Femur (tissue), 1 donor: ENCODE measurements around the gene ARID5A.
A peak's percentile ranks its signal among the peaks of the same experiment; 100 is the strongest.
"Not testable (repeated sequence)": the region's sequence is repeated elsewhere in the genome, so short reads cannot be mapped to it uniquely, and the experiment has no call there.

Experiments used
- DNase-seq: peaks from one replicate; pipeline ENCODE4 v3.0.0-alpha.2; 2017

The ARID5A gene

GRCh38 chr2:96541398-96542152 is 5.0 kb downstream of the ARID5A start:
- DNase-seq: no peak

DNA sequence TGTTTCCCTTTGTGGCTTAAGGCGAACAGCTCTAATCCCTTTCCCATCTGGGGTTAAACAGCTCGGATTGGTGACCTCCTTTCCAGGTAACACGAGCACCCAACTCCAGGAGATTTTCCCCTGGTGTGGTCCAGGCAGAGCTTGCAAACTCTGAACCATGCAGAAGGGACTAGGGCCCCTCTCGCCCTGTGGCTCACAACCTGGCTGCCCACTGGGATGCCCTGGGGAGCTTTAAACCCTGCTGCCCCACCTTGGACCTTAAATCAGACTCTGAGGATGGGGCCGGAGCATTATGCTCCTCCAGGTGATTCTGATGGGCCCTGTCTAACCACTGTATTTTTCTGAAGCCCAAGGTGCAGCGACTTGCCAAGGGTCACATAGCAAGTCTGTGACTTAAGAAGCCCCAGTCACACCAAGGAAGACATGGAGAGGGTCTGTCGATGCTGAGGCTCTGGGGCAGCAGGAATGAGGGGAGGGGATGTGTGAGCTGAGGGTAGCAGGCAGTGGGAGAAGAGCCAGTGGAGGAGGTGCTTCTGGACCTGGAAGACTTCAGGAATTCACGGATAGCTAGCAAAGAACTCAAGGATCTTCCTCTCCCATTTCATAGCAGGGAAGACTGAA is 5.9 kb downstream of the ARID5A start:
- no peak for DNase-seq

- peak; percentile 15 for DNase-seq
Measured at GRCh38 chr2:96546321-96546720, 9.8 kb downstream of the ARID5A start.

DNA sequence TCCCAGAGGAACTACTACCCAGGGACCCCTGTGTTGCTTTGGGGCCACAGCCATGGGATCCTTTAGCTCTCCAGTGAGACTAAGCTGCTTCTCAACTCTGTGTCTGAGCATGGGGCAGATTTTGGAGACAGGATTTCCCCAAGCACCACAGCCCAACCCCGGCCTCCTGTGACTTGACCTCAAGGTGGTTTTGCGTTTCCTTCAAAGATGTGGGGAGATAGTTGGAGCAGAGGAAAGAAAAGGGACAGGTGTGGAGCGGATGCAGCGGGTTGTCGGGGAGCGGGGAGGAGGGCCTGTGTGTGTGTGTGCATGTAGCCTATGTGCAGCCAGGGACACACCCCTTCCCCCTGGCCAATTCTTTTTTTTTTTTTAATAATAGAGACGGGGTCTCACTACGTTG is 10.2 kb downstream of the ARID5A start:
- peak; percentile 6 for DNase-seq

DNA sequence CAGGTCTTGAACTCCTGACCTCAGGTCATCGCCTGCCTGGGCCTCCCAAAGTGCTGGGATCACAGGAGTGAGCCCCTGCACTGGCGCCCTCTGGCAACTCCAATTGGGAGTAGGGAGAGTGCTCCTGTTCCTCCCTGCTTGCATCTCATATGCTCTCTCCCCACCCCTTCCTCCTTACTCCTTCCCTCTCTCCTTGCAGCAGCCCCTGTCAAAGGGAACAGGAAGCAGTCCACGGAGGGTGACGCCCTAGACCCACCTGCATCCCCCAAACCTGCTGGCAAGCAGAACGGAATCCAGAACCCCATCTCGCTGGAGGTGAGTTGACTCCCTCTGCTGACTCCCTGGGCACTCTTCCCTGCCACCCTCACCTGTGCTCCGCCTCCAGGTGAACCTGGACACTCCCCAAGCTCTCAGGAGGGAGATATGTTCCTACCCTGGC is 10.7 kb downstream of the ARID5A start:
- DNase-seq: peak; percentile 21

GRCh38 chr2:96547731-96548171 is 11.2 kb downstream of the ARID5A start:
- DNase-seq: peak; percentile 75

GRCh38 chr2:96548558-96549465 is 12.3 kb downstream of the ARID5A start:
- no peak for DNase-seq

- no peak for DNase-seq
Measured at GRCh38 chr2:96549466-96549785, 12.9 kb downstream of the ARID5A start.

DNA sequence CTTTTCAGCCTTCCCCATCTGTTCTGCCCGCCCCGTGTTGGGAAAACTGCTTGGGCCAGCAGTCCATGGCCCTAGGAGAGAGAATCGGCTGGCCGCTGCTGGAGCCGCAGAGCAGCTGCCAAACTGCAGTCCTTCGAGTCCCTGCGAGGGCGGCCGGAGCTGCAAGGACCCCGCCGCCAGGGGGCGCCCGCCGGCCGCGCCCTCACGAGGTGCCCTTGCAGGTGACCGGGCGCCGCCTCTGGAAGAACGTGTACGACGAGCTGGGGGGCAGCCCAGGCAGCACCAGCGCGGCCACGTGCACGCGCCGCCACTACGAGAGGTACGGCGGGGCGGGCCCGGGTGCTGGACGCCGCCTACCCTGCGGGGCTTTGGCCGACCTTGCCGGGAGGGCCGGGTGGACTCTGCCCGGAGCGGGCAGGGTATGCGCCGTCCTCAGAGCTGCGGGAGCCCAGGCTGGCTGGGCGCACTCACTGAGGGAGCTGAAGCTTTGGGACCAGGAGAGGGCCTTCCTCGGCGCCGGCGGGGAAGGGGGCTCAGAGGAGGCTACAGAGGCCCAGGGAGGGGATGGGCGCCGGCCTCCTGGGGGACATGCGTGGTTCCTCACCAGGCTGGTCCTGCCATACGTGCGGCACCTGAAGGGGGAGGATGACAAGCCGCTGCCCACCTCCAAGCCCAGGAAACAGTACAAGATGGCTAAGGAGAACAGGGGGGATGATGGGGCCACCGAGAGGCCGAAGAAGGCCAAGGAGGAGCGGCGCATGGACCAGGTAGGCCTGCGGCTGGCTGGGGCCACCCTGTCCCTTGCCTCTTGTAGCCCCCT is 13.6 kb downstream of the ARID5A start:
- no peak for DNase-seq

DNA sequence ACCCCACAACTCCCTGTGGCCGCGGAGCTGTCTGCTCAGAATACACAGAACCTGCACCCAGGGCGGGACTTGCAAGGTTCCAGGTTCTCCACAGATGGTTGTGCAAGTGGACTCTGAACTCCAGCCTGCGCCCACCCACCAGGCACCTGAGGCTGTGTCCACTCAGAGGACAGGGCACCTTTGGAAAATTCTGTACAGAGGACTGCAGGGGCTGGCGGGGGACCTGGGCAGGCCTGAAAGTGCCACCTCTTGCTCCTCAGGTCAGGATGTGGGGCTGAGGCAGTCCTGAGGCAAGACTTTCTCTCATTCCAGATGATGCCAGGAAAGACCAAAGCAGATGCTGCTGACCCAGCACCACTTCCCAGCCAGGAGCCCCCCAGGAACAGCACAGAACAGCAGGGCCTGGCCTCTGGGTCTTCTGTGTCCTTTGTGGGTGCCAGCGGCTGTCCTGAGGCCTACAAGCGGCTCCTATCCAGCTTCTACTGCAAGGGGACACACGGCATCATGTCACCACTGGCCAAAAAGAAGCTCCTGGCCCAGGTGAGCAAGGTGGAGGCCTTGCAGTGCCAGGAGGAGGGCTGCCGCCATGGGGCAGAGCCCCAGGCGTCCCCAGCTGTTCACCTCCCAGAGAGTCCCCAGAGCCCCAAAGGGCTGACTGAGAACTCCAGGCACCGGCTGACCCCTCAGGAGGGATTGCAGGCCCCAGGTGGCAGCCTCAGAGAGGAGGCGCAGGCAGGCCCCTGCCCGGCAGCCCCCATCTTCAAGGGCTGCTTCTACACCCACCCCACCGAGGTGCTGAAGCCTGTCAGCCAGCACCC is 14.4 kb downstream of the ARID5A start:
- DNase-seq: no peak

DNA sequence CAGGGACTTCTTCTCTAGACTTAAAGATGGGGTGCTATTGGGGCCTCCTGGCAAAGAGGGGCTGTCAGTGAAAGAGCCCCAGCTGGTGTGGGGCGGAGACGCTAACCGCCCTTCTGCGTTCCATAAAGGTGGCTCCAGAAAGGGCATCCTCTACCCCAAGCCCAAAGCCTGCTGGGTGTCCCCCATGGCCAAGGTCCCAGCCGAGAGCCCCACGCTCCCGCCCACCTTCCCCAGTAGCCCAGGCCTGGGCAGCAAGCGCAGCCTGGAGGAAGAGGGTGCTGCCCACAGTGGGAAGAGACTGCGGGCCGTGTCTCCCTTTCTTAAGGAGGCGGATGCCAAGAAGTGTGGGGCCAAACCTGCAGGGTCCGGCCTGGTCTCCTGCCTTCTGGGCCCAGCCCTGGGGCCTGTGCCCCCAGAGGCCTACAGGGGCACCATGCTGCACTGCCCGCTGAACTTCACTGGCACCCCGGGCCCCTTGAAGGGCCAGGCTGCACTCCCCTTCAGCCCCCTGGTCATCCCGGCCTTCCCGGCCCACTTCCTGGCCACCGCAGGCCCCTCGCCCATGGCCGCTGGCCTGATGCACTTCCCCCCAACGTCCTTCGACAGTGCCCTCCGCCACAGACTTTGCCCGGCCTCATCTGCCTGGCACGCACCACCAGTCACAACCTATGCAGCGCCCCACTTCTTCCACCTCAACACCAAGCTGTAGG is 15.2 kb downstream of the ARID5A start:
- DNase-seq: no peak

DNA sequence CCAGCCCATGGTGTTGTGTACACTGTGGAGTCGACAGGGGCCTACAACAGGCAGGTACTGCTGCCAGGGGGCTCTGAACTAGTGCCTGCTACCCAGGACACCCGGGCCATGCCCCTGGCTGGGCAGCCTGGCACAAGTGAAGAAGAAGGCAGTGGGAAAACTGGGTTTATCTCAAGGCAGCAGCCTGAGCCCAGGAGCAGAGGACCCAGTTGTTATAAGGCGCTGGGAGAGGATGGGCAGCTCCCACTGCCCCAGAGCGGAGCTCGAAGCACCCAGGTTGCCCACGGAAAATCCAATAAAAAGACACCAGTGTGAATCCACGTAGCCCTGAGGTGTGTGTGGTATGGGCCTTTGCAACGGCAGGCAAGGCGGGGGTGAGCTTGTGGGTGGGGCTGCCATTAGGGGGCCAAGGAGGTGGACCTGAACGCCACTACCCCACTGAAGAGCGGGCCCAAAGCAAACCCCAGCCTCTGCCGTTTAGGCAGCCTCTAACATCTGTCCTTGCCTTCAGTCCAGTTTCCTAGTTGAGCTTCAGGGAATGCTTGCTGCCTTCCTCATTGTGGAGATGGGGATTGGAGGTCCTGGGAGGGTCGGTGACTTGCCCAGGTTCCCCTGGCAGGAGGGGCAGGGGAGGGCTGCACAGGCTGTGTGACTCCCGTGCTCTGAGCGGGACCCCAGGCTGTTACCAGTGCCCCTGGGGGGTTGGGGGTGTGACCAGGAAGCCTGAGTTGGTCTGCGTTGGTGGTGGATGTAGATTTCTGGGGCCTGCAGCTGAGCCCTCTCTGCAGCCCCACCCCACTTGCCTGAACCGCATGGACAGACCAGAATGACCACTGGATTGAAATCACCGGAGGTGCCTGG is 16.0 kb downstream of the ARID5A start:
- DNase-seq: no peak

GRCh38 chr2:96553176-96553956 is 16.8 kb downstream of the ARID5A start:
- no peak for DNase-seq

GRCh38 chr2:96553957-96554292 is 17.4 kb downstream of the ARID5A start:
- DNase-seq: not testable (repeated sequence)

DNA sequence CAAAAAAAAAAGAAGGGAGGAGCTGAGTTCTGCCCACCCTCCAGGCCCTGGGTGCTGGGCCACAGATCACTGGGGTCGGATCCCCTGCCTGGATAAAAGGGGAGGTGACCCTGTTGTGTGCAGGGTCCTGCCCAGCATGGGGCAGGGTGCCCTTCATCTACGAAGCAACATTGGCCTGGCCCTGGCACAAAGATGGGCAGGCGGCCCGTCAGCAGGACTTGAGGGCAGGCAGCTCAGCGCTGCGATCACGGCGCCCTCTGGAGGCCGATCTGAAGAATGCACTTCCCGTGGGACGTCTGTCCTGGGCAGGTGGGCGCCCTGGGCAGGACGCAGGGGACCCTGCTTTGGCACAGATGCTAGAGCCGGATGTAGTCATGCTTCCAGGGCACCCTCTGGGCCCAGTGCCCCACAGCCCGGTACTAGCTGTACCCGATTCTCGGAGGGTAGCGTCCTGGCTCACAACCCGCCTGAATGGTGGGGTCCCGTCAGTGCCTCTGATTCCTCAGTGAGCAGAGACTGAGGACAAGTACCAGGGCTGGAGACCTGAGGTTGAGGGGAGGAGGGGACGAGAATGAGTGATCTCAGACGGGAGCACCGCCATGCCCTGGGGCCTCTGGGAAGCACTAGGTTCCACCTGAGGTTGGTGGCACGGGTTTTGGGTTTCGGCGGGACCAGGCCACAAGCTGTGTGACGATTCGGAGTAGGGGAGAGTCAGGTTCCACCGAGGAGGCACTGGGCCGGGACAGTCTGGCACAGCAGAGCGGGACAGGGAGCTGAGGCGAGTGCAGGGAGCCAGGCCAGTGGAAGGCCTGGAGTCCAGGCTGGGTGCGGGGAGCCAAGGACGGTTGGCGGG is 18.0 kb downstream of the ARID5A start:
- peak; percentile 69 for DNase-seq

DNA sequence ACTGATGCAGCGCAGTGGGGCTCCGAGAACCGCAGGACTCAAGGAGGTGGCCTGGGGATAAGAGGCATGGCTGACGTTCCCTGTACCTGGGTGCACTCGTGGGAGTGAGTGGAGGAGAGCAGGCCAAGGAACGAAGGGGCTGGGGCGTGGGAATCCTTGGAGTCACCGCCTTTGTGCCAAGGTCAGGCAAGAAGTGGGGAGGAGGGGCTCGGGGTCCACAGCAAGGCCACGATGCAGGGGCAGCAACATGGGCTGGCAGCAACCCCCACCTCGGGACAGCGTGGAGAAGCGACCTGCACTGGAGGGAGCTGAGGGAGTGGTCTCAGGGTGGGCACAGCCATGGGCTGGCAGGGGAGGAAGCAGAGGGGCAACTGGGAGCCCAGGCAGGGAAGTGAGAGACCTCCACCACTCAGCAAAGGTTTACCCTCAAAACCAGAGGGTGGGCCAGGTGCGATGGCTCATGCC is 18.6 kb downstream of the ARID5A start:
- no peak for DNase-seq

GRCh38 chr2:96556441-96557330 is 20.1 kb downstream of the ARID5A start:
- no peak for DNase-seq
